Neural cell (in vitro differentiated cells): ENCODE measurements around the gene OR51I2. TPM values are rescaled to one million over a fixed set of nuclear protein-coding genes. Genes with fewer than 3 reads are reported as not detected.

Source experiments
- H2AFZ ChIP-seq: fragments of 200-600, 300-800 bp; sonication (generic), shearing (Covaris generic); 2 replicates; pipeline ENCODE4 v1.6.0; 2014; ENCODE audit warnings: low read depth, mild to moderate bottlenecking, antibody characterized with exemption, low read length, moderate library complexity
- H3F3A ChIP-seq: fragments of 200-600 bp; shearing (Covaris generic); 2 replicates; pipeline ENCODE4 v1.6.1; 2016; ENCODE audit warnings: mild to moderate bottlenecking, moderate library complexity, mixed read lengths, antibody characterized with exemption, low read length; ENCODE audit not compliant: insufficient read depth, poor library complexity, severe bottlenecking
- H3K27ac ChIP-seq: fragments of 200-600, 300-800 bp; sonication (generic), shearing (Covaris generic); 2 replicates; pipeline ENCODE4 v1.5.1; 2014; ENCODE audit warnings: mild to moderate bottlenecking, low read length, moderate library complexity
- H3K27me3 ChIP-seq: fragments of 300-800, 200-600 bp; sonication (generic), shearing (Covaris generic); 2 replicates; pipeline ENCODE4 v1.6.0; 2014; ENCODE audit warnings: mild to moderate bottlenecking, low read depth, low read length, moderate library complexity; ENCODE audit not compliant: insufficient read depth
- H3K36me3 ChIP-seq: fragments of 300-800, 200-600 bp; sonication (generic), shearing (Covaris generic); 2 replicates; pipeline ENCODE4 v1.5.1; 2014; ENCODE audit warnings: mild to moderate bottlenecking, antibody characterized with exemption, low read length, moderate library complexity; ENCODE audit not compliant: insufficient read depth
- H3K4me2 ChIP-seq: fragments of 300-800, 200-600 bp; sonication (generic), shearing (Covaris generic); 2 replicates; pipeline ENCODE4 v1.6.0; 2014; ENCODE audit warnings: mild to moderate bottlenecking, low read length
- H3K4me3 ChIP-seq: fragments of 300-800, 200-600 bp; sonication (generic), shearing (Covaris generic); 2 replicates; pipeline ENCODE4 v1.5.1; 2014; ENCODE audit warnings: mild to moderate bottlenecking, low read length, moderate library complexity
- H3K79me2 ChIP-seq: fragments of 200-600 bp; shearing (Covaris generic); replicated peaks from 2 replicates; pipeline ENCODE4 v1.6.0; 2014; ENCODE audit warnings: mild to moderate bottlenecking, low read length, moderate library complexity; ENCODE audit not compliant: insufficient read depth
- H3K9ac ChIP-seq: fragments of 300-800, 200-600 bp; sonication (generic), shearing (Covaris generic); 2 replicates; pipeline ENCODE4 v1.6.1; 2016; ENCODE audit warnings: mild to moderate bottlenecking, low read length, mixed read lengths
- H3K9me2 ChIP-seq: fragments of 200-600 bp; shearing (Covaris generic); 2 replicates; pipeline ENCODE4 v1.6.1; 2016; ENCODE audit warnings: mild to moderate bottlenecking, low read length, mixed read lengths; ENCODE audit not compliant: insufficient read depth
- H3K9me3 ChIP-seq: fragments of 200-600, 300-800 bp; sonication (generic), shearing (Covaris generic); 2 replicates; pipeline ENCODE4 v1.6.1; 2016; ENCODE audit warnings: mild to moderate bottlenecking, mixed run types, low read length, moderate library complexity, mixed read lengths
- H4K20me1 ChIP-seq: fragments of 200-600 bp; shearing (Covaris generic); 2 replicates; pipeline ENCODE4 v1.6.1; 2016; ENCODE audit warnings: mild to moderate bottlenecking, mixed run types; ENCODE audit not compliant: insufficient read depth
- CTCF ChIP-seq: fragments of 450-650 bp; IDR thresholded peaks from 2 replicates; pipeline ENCODE4 v1.5.1; 2014; ENCODE audit warnings: antibody characterized with exemption, mild to moderate bottlenecking, moderate library complexity; ENCODE audit not compliant: poor library complexity, severe bottlenecking
- EP300 ChIP-seq: fragments of 450-650 bp; conservative IDR thresholded peaks from 2 replicates; pipeline ENCODE4 v1.6.1; 2014; ENCODE audit warnings: antibody characterized with exemption, mild to moderate bottlenecking, moderate library complexity; ENCODE audit not compliant: poor library complexity, severe bottlenecking
- EZH2 ChIP-seq: fragments of 200-600, 300-800 bp; shearing (Covaris generic), sonication (generic); IDR thresholded peaks from 2 replicates; pipeline ENCODE4 v1.6.1; 2014; ENCODE audit warnings: antibody characterized with exemption, low read length, borderline replicate concordance, mild to moderate bottlenecking; ENCODE audit not compliant: insufficient read depth, poor library complexity, severe bottlenecking
- MXI1 ChIP-seq: fragments of 450-650 bp; conservative IDR thresholded peaks from 2 replicates; pipeline ENCODE4 v1.6.1; 2014; ENCODE audit warnings: antibody characterized with exemption, mild to moderate bottlenecking; ENCODE audit not compliant: poor library complexity, severe bottlenecking
- POLR2AphosphoS5 ChIP-seq: IDR thresholded peaks from 2 replicates; pipeline ENCODE4 v1.6.1; 2012
- RAD21 ChIP-seq: fragments of 450-650 bp; conservative IDR thresholded peaks from 2 replicates; pipeline ENCODE4 v1.6.1; 2014; ENCODE audit warnings: antibody characterized with exemption, mild to moderate bottlenecking, moderate library complexity
- REST ChIP-seq: IDR thresholded peaks from 2 replicates; pipeline ENCODE4 v1.6.1; 2012; ENCODE audit warnings: borderline replicate concordance
- SMC3 ChIP-seq: fragments of 450-650 bp; conservative IDR thresholded peaks from 2 replicates; pipeline ENCODE4 v1.6.1; 2014; ENCODE audit warnings: antibody characterized with exemption, mild to moderate bottlenecking, moderate library complexity; ENCODE audit not compliant: poor library complexity
- TAF1 ChIP-seq: IDR thresholded peaks from 2 replicates; pipeline ENCODE4 v1.6.1; 2012; ENCODE audit warnings: low read depth
- polyA plus RNA-seq: library from polyadenylated mRNA; depleted of rRNA; stranded (reverse); fragments of >200 nt; gene quantifications from 2 replicates; pipeline ENCODE4 v1.2.3, GENCODE V29; 2014

The OR51I2 gene
- polyA plus RNA-seq, 1 donor from 2014 or later: not detected

DNA sequence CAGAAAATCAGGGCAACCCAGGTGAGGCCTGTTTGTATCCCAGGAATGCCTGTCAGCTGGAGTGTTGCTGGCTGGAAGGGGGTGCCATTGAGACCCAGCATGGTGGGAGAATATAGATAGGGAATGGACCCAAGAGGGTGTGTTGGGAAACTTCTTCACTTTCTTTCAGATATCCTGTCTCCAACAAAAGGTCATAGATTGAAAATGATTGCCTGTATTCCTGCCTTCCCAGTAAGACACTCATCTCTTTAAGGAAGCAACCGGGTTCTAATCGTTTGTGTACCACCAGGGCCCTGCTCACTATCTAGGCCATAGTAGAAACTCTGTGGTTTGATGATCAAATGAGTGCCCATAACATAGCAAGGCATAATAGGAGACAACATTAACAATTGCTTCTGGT is 7.7 kb upstream of the OR51I2 start, which contains the start of gene OR51I1:
Gene OR51I1, minus strand, starts transcription at position 101 of the 400 bp plus-strand sequence. Its CDS starts 0 bp downstream, at position 101.
- Histone ChIP-seq H3K36me3 (no peaks in the 10 kb centered on the region), H3K4me2 (no peak within 1 kb of the TSS), H3F3A (no peaks in the 10 kb centered on the region), H3K9ac (no peak within 1 kb of the TSS), H3K27ac (no peak within 1 kb of the TSS), H3K79me2 (no peaks in the 10 kb centered on the region), H3K4me3 (no peak within 1 kb of the TSS), H3K9me2 (no peaks in the 10 kb centered on the region), H4K20me1 (no peaks in the 10 kb centered on the region), H3K9me3 (no peaks in the 10 kb centered on the region), H2AFZ (no peak within 1 kb of the TSS), H3K27me3 (no peaks in the 10 kb centered on the region)
- TF ChIP-seq TAF1 (no peak), RAD21 (no peak), REST (no peak), EZH2 (no peak), CTCF (no peak), SMC3 (no peak), MXI1 (no peak), POLR2AphosphoS5 (no peak), EP300 (no peak)

DNA sequence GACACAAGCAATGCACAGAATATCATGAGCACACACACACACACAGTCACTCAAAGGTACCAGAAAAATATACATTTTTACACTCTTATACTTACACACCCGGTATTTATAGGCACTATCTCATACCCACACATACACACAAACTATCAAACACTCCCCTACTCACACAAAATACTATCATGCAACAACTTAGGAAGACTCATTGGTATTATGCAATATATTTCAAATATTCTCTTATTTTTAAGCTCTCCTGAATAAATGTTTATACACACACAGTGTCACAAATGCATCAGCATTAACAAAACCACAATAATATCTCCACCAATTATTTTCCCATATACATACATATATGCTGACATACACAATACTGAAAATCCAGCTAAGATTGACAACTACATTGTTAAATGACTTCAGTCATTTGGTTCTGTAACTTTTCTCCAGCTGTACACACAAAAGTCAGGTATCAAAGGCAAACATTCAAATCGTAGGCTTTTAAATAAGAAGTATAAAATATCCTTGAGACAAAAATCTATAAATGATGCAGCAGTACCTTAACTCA is 5.2 kb upstream of the OR51I2 start:
- no peak overlapping the region for H3K27ac ChIP-seq
- H3K79me2 ChIP-seq: no peaks in the 10 kb centered on the region
- no peaks in the 10 kb centered on the region for H3K9me3 ChIP-seq
- H3K4me2 ChIP-seq: no peak overlapping the region
- TF ChIP-seq POLR2AphosphoS5: no peak
- no peak for TF ChIP-seq SMC3
- TF ChIP-seq EZH2: no peak
- H2AFZ ChIP-seq: no peak overlapping the region
- H3K36me3 ChIP-seq: no peaks in the 10 kb centered on the region
- no peaks in the 10 kb centered on the region for H3F3A ChIP-seq
- no peak overlapping the region for H3K9ac ChIP-seq
- no peaks in the 10 kb centered on the region for H3K9me2 ChIP-seq
- H3K27me3 ChIP-seq: no peaks in the 10 kb centered on the region
- no peak overlapping the region for H3K4me3 ChIP-seq
- no peaks in the 10 kb centered on the region for H4K20me1 ChIP-seq
